Stimulated activated CD4-positive, alpha-beta T cell treated with anti-CD3 and anti-CD28 coated beads, Interleukin-1b, Interleukin-23, amount 100 ng/mL, for 1 hour (primary cell): ENCODE results near the gene MVK.

Source experiments
- DNase-seq, 2 donors: peaks; one replicate each; pipeline ENCODE4 v3.0.0-alpha.2; 2020; ENCODE audit warnings: low read depth in 2 of 2

Gene MVK

DNA sequence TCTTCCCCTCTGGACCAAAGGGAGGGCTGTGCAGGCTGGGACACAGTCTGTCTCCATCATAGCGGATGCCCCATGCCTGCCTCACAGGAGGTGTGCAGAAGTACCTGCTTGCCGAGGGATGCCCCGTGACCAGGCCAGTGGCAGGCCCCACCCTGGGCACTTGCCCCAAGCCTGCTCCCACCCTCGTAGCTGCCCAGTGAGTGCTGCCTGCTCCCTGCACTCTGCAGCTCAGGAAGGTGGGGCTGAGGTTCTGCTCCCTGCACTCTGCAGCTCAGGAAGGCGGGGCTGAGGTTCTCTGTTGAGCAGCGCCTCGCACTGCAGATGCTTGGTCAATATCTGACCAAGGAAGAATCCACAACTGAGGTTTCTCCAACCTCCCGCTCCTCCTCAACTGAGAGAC lies 7.2 kb upstream of the MVK start:
- no peak for DNase-seq

DNA sequence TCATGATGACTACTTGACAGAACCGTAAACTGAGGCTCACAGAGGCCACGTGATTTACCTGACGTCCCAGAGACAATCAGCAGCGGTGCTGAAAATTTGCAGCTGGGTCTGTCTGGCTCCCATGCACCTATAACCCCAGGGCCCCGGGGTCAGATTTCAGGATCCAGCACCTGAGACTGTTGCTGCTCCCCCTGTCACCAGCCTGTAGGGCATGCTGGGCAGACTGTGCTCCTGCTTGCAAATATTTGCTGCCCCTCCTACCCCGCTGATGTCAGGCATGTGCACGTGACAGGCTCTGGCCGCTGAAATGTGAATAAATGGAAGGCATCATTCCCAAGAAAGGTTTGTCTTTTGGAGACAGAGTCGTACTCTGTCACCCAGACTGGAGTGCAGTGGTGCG lies 6.3 kb upstream of the MVK start:
- no peak for DNase-seq

DNA sequence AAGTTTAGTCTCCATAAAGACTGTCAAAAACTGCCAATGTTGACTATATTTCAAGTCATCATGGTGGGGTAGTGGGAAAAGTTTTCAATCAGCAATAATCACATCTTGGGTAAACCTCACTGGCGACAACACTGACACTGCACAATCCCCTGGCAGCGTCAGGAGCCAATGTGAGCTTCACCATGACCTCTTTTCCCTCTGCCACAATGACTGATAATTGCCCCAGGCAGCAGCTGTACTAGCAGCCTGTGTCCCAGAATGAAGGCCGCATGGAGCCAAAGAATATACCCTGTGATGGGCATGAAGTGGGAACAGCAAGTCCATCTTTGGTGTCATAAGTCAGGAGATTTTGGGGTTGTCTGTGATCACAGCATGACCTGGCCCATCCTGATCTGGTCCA lies 5.6 kb upstream of the MVK start:
- no peak for DNase-seq

DNA sequence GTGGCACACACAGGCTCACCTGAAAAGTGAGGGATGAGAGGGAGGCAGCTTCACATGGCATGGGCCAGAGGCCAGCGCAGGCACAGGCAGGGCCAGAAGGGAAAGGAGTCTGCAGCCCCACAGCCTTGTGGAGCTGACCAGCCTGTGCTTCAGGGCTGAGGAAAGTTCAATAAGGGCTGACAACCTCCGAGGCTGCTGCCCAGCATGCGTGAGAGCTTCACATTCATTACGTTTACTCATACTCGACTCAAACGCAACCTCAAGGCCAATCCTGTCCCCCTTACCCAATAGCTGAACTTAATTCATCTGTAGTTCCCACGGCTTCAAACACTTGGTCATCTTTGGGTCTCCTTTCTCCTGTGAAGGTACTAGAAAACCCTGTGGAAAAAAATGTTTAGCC lies 5.1 kb upstream of the MVK start:
- no peak for DNase-seq

DNA sequence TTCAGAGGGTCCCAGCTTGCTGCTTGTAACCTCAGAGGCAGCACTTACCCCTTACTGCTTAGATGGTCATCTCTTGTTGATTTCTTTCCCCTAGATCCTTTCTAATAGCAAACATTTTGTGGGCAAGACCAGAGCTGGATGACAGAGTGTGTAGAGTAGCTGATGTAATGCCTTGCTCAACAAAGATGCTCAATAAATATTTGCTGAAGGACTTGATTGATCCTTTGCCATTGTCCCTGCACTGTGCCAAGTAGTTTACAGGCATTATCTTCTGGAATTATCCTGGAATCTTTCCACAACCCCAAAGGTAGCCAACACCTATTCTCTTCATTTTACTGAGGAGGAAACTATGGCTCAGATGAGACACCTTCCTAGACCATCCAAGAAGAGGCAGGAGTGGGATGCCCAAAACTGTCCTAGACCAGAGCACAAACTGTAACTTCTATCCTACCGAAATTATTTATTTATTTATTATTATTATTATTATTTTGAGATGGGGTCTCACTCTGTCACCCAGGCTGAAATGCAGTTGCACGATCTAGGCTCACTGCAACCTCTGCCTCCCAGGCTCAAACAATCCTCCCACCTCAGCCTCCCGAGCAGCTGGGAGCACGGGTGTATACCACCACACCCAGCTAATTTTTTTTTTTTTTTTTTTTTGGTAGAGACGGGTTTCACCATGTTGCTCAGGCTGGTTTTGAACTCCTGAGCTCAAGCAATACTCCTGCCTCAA lies 1.7 kb upstream of the MVK start:
- no peak for DNase-seq

DNA sequence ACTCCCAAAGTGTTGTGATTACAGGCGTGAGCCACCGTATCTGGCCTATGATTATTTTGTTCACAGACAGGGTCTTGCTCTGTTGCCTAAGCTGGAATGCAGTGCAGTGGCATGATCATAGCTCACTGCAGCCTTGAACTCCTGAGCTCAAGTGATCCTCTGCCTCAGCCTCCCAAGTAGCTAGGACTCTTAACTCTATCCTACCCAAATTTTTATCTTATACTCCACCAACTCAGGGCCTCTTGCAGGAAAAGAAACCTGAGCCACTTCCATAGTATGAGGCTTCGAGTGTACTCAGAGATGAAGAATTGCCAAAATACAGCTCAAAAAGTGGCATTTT lies 1.1 kb upstream of the MVK start:
- DNase-seq = no peak

DNA sequence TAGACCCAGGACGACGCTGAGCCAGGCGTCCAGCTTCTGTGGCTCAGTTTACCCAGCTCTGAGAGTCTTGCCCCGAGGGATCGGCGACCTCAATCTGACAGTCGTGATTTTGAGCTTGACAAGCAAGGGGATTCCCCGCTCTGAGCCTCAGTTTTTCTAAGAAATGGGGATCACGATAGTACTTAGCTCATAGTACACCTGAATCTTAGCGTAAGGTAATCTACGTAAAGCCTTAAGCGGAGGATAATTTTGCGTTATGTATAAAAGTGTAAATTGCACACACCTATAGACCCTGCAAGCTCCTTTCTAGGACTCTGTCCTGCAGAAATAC lies 285 bp downstream of the MVK start:
- DNase-seq = no peak

DNA sequence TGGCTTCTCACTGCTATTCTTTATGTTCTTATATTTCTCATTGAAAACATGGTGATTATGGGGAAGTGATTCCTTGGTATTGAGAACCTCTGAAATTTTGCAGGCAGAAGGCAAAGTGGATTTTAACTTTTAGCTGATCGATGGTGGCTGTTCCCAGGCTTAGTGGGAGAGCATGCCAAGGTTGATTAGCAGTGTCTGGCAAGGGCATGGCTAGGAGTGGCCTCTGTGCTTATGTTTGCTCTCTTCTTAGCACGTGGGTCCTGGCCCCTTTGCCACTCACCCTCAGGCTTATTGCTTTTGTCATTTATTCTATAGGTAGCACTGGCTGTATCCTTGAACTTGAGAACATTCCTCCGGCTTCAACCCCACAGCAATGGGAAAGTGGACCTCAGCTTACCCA lies 2.1 kb downstream of the MVK start:
- DNase-seq = no peak

DNA sequence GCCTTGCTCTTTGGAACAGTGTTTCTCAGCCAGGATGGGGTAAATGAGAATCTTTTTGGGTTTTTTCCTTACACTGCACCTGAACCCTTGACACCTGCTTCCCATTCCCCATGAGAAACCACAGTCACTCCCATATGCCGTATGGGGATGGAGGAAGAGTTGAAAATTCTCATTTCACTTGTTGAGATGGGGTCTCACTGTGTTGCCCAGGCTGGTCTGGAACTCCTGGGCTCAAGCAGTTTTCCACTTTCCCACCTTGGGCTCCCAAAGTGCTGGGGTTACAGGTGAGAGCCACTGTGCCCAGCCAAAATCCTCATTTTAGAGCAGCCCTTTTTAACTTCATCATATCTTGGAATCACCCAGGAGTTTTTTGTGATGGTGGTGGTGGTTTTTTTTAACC lies 3.7 kb downstream of the MVK start:
- no peak for DNase-seq

DNA sequence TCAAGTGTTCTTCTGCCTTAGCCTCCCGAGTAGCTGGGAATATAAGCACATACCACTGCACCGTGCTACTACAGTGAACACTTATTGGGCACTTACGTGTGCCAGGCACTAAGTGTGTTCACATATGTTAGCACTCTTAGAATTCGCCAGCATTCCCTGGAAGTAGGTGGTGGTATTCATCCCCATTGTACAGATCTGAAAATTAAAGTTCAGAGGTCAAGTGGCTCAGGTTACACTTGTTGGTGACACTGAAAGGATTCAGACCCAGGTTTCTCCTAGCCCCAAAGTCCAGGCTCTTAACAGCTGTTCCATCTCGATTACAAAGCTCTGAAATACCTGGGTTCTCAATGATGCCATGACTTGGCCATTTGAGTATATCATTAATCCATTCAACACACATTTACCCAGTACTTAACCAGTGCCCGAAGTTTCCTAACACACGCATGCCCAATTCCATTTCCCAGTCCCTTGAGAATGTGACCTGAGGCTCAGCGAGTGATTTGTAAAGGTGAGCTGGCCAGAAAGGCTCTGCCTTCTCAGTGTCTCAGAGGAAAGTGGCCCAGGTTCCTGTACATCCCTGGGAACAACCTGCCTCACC lies 4.8 kb downstream of the MVK start:
- no peak for DNase-seq

DNA sequence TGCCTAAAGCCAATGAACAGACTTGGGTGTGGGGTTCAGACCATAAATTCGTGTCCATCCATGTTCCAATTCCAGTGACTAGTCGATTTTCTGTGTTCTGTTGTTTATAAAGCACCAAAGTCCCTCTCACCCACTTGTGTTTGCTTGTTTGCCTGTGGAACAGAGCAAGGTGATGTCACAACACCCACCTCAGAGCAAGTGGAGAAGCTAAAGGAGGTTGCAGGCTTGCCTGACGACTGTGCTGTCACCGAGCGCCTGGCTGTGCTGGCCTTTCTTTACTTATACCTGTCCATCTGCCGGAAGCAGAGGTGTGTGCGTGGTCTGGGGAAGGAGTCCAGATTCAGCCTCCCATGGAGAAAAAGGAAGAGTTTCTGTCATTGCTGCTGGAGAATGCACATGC lies 6.0 kb downstream of the MVK start:
- DNase-seq = no peak

DNA sequence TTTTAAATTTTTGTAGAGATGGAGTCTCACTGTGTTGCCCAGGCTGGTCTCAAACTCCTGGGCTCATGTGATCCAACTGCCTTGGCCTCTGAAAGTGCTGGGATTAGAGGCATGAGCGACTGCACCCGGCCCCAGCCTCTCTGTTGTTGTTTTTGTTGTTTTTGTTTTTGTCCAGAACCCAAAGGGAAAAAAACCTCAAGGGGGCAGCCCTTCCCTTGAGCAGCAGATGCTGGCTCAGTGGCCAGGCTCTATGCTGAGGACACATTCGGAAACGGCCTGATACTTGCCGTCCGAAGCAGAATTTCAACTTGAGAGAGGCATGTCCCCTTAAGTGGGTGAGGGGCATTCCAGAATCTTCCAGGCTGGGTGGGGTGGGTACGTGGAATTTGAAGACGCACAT lies 6.7 kb downstream of the MVK start:
- no peak for DNase-seq

DNA sequence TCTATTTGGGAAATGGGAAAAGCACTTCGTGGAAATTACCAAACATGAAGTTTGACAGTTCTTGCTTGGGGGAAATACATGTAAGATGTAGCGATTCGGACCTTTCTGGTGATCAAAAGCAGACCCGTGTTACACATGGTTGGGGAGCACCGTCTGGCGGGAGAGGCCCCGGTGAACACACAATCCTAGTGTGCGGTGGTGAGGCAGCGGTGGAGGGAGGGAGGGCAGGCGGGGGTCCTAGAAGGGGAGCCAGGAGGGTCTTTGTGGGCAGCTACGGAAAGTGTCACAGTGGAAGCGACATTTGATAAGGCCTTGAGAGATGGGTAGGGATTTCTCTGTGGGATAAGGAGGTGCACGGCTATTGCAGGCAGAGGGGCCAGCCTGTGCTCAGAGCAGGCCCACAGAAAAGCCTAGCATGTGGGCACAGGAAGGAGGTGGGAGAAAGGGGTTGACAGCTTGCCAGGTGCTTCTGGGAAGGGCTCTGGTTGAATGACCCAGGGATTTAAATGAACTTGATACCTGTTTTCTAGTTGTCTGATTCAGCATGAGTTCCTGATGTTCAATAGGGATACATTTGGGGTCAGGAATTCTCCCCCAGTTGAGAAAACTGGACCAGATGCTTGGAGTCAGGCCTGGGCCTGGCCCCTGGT lies 7.2 kb downstream of the MVK start:
- no peak for DNase-seq

DNA sequence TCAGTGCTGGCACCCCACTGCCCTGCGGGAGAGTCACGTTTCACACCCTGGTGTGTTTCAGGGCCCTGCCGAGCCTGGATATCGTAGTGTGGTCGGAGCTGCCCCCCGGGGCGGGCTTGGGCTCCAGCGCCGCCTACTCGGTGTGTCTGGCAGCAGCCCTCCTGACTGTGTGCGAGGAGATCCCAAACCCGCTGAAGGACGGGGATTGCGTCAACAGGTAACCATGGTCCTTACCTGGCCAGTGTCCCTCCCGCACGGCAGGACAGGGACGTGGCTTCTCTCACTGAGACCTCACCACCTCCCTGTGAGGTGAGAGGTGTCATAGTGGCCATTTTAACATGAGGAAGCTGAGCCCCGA lies 7.7 kb downstream of the MVK start:
- DNase-seq = no peak

DNA sequence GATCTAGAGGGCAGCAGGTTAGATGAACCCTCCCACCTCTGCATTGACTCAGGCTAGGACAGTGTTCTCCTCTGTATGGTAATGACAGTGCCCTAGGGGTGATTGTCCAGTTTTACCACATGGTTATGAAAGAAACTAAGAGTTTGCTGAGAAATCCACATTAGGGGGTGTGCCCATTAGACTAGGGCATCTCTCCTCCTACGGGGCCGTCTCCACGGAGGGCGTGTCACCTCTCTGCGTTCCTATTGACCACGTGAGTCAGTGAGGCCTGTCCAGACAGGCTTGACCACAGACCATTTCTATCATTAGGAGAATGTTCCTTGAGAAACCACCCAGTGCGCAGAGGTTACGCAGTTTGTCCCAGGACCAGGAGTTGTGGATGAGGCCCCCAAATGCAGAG lies 8.3 kb downstream of the MVK start:
- no peak for DNase-seq

DNA sequence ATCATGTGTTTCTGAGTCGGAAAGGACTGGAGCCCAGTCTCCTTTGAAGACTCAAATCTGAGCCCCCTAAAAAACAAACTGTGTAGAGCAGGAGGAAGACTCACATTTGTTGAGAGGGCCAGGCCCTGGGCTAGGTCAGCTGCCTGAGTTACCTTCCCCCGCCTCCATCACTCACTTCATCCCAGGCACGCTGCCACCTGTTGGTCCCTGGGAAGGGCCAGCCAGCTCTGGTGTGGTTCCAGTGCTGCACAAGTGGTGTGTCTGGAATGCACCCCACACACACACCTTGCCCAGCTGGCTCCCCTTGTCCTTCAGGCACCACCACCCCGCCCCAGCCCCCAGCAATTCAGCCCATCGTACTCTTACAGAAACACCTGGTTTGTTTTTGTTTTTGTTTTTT lies 9.0 kb downstream of the MVK start:
- DNase-seq = no peak

DNA sequence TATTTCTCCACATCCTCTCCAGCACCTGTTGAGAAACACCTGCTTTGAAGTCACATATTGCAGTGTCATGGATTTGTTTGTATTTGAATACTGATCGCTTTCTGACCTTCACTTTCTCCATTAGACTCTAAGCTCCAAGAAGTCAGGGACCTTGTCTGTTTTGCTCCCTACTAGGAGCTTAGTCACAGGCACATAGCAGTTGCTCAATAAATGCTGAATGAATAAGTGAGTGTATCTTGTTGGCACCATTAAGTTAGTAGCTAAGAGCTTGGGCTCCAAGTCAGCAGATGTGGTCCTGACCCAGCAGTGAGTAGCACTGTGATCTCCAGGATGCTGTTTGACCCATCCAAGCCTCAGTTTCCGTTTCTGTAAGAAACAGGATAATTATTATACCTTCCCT lies 10.1 kb downstream of the MVK start:
- no peak for DNase-seq

DNA sequence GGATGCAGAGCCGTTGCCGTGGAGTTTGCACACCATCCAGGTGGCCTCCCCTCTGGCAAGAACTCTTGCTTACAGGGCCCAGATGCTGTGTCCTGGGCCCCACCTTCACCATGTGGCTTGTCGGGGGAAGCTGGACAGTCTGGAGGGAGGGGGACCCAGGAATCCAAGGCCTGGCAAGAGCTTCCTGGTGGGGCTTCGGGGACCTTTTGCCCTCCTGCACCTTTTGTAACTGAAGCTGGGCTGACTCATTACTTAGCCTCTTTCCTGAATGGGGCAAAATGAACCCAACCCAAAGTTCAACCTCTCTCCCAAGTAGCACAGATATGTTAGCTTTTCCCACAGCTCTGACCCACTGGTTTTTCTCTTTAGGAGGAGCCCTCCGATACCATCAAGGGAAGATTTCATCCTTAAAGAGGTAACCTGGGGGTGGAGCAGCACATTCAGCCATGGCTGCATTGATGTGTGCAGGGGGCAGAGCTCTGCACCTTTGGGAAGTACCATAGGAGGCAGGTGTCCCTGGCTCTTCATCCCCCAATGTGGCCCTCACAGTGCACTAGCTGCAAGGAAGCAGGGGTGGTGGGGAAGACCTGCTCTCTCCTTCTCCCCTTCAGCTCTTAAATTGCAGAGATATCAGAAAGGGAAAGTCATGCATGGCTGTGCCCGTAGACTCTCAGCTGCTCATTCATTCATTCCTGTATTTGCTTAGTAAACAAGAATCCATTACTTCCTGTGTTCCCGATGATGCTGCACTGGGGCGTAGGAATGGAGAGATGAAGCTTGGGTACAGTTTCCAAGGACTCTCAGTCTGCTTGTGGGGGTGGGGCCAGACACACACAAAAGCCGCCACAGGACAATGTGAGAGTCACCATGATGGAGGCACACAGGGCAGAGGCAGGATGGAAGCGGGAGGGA lies 13.0 kb downstream of the MVK start:
- no peak for DNase-seq

DNA sequence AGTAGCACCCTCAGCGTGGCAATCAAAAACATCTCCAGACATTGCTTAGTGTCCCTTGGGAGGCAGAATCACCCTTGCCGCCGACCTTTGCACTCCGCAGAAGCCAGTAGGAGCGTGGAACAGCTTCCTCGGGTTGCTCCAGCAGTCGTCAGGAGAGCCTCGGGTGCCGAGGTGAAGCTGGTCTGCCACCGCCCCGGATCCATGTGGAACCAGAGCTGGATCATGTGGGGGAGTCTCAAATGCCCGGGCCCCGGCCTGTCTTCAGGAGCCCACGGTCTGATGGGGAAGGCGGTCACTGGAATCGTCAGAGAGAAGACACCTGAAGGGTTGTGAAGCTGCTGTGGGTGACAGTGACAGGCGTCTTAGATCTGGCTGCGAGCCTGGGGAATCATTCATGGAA lies 14.3 kb downstream of the MVK start:
- no peak for DNase-seq

DNA sequence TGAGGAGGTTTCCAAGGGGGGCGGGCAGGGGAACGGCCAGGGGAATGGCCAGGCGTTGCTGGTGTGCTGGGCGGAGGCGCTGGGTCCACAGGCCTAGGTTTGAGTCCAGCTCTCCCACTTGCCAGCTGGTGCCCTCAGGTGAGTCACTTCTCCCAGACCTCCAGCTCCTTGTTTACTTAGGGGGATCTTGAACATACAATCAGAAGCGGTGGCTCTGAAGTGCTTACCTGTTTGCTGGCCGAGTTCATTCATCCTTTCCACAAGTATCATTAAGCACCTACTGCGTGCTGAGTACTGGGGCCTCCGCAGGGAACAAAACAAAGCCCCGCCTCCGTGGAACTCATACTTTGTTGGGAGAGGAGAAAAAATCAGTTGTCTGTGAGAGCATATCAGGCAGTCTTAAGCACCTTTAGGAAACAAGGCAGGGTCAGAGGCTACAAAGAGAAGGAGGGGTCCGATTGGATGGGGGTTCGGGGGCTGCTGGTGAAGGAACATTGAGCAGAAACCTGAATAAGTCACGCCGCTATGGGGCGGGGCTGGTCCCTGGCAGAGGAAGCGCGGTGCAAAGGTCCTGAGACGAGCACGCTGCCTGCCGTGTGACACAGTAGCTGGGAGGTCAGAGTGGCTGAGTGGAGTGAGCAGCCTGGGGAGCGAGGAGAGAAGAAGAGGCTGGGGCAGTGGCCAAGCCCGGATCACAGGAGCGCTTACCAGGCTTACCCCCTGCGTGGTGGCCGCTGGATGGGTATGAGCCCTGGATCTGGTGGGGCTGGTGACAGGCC lies 15.1 kb downstream of the MVK start:
- no peak for DNase-seq

DNA sequence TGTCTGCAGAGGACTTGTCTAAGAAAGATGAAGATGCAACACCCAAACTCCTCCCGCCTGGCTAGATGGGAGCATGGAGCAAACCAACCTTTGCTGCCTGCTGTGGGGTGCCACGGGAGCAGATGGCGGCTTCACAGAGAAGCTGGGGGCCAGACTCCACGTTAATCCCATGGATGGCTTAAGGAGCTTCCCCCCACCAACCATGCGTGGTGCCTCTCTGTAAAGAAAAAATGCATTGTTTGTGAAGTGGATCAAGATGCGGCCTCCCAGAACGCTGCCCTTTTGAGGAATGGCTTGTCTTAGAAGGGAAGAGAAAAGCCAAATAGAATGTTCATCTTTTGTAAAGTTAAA lies 15.6 kb downstream of the MVK start:
- no peak for DNase-seq

DNA sequence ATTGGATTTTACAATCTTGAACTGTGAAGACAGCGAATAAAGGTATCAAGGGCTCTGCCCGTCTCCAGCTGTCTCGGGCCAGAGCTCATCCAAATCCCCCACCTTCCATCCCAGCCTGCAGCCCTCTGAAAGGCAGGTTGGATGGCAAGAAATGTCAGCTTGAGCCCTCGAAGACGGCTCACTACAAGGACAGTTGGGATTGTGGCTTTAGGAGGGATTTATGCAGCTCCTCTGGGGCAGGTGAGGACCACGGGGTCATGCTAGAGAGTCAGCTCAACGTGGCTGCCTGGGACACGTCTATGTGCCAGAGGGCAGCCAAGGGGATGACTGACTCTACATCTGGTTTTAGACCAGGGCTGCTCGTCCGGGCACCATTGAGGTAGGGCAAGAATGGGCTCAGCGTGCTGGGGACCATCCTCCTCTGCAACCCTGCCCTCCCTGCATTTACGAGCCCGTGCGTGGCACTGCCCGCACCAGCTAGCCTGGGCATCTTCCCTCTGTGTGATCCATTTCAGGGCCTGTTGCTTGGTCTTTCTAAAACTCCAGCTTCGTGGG lies 16.2 kb downstream of the MVK start:
- DNase-seq = no peak
